ENCODE measurements around the gene GFRA3.

DNA sequence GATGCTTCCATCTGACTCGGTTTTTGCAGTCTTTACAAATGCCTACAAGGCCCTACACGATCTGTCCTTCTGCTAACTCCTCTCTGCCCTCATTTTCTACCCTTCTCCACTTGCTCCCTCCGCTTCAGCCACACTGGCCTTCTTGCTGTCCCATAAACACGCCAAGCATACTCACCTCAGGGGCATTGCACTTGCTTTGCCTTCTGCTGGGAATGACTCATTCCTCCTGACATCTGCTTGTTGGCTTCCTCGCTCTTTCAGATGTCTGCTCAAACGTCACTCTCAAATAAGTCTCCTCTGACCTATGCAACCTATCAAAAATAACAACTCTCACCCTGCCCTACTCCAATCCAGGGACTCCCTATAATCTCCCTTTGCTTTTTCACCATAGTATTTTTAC is 29.0 kb upstream of the GFRA3 start:
- TF ChIP-seq, protein P1, sequence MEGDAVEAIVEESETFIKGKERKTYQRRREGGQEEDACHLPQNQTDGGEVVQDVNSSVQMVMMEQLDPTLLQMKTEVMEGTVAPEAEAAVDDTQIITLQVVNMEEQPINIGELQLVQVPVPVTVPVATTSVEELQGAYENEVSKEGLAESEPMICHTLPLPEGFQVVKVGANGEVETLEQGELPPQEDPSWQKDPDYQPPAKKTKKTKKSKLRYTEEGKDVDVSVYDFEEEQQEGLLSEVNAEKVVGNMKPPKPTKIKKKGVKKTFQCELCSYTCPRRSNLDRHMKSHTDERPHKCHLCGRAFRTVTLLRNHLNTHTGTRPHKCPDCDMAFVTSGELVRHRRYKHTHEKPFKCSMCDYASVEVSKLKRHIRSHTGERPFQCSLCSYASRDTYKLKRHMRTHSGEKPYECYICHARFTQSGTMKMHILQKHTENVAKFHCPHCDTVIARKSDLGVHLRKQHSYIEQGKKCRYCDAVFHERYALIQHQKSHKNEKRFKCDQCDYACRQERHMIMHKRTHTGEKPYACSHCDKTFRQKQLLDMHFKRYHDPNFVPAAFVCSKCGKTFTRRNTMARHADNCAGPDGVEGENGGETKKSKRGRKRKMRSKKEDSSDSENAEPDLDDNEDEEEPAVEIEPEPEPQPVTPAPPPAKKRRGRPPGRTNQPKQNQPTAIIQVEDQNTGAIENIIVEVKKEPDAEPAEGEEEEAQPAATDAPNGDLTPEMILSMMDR (IDR thresholded peaks at IDR 0.05) = no peak
- TF ChIP-seq EP300 (IDR thresholded peaks at IDR 0.05; ENCODE audit: low read depth) (no peak), POLR2A (IDR thresholded peaks at IDR 0.05) (no peak), POLR2AphosphoS5 (IDR thresholded peaks at IDR 0.05) (no peak)
